ENCODE data around the gene PCDHGA10.
"Not testable (repeated sequence)": the region's sequence is repeated elsewhere in the genome, so short reads cannot be mapped to it uniquely, and the experiment has no call there.

GRCh38 chr5:141387557-141388311, 25.1 kb upstream of the PCDHGA10 start, which contains the start of gene PCDHGB4:
- not testable (repeated sequence) for TF ChIP-seq POLR2A (IDR thresholded peaks at IDR 0.05)
- TF ChIP-seq CTCF (IDR thresholded peaks at IDR 0.05) = peak in 3 of 6 experiments; percentile 5 to 28 (median 12)
